SK-N-SH (cell line): ENCODE data around the gene DCST1. TPM values are rescaled to one million over a fixed set of nuclear protein-coding genes. Genes with fewer than 3 reads are reported as not detected.

Experiments
- CTCF ChIA-PET: fragments of 300-600, 350-600 bp; formaldehyde crosslinking; extraction: SDS; loops from one replicate; lab custom pipeline; 2021; lab: Yijun Ruan, JAX
- POLR2A ChIA-PET: fragments of 350-600 bp; sonication (Branson Sonifier 250); formaldehyde crosslinking; extraction: SDS; loops from one replicate; lab custom pipeline; 2020; ENCODE audit warnings: antibody characterized with exemption, inconsistent platforms; lab: Yijun Ruan, JAX
- DNase-seq: peaks from one replicate; pipeline ENCODE4 v3.0.0; 2012
- H2AFZ ChIP-seq: fragments of 200-600 bp; sonication (generic); 2 replicates; pipeline ENCODE4 v1.8.1; 2016; ENCODE audit warnings: antibody characterized with exemption, mild to moderate bottlenecking, low read depth
- H3F3A ChIP-seq: fragments of 200-600 bp; sonication (generic); replicated peaks from 2 replicates; pipeline ENCODE3; 2016; ENCODE audit warnings: antibody characterized with exemption, mild to moderate bottlenecking; ENCODE audit not compliant: insufficient read depth
- H3K27ac ChIP-seq, 2 experiments: fragments of 200-500 bp in 1 of 2; fragments of 200-600 bp in 1 of 2; sonication (Bioruptor generic) in 1 of 2; sonication (generic), shearing (Covaris generic) in 1 of 2; 2 replicates each; pipeline versions ENCODE4 v1.5.1 to v1.6.1; 2014 to 2016; ENCODE audit warnings: low read depth in 2 of 2, inconsistent platforms in 1 of 2, low read length in 1 of 2, mild to moderate bottlenecking in 1 of 2, mixed read lengths in 1 of 2
- H3K27me3 ChIP-seq: fragments of 200-600 bp; sonication (generic), shearing (Covaris generic); 2 replicates; pipeline ENCODE4 v1.6.1; 2016; ENCODE audit warnings: mixed run types; ENCODE audit not compliant: insufficient read depth
- H3K36me3 ChIP-seq, 2 experiments: fragments of 200-500 bp in 1 of 2; fragments of 200-600 bp in 1 of 2; sonication (Bioruptor generic) in 1 of 2; sonication (generic) in 1 of 2; replicated peaks in 1 of 2; 2 replicates each; pipeline versions ENCODE3 to v1.5.1; 2014 to 2016; ENCODE audit warnings: low read length in 1 of 2, mild to moderate bottlenecking in 1 of 2; ENCODE audit not compliant: insufficient read depth in 2 of 2, control insufficient read depth in 1 of 2
- H3K4me1 ChIP-seq, 2 experiments: fragments of 200-500 bp in 1 of 2; fragments of 200-600 bp in 1 of 2; sonication (Bioruptor generic) in 1 of 2; sonication (generic), shearing (Covaris generic) in 1 of 2; 2 replicates each; pipeline versions ENCODE4 v1.5.1 to v1.6.1; 2014 to 2016; ENCODE audit warnings: low read depth in 1 of 2, low read length in 1 of 2, mixed run types in 1 of 2; ENCODE audit not compliant: insufficient read depth in 2 of 2, control insufficient read depth in 1 of 2
- H3K4me2 ChIP-seq: fragments of 200-600 bp; sonication (generic), shearing (Covaris generic); 2 replicates; pipeline ENCODE4 v1.6.1; 2017; ENCODE audit warnings: mixed run types
- H3K4me3 ChIP-seq, 2 experiments: fragments of 200-500 bp in 1 of 2; fragments of 200-600 bp in 1 of 2; sonication (Bioruptor generic) in 1 of 2; sonication (generic), shearing (Covaris generic) in 1 of 2; 2 replicates each; pipeline versions ENCODE4 v1.5.1 to v1.8.1; 2014 to 2016; ENCODE audit warnings: low read depth in 2 of 2, inconsistent platforms in 1 of 2, low read length in 1 of 2, mild to moderate bottlenecking in 1 of 2, mixed read lengths in 1 of 2, moderate library complexity in 1 of 2
- H3K79me2 ChIP-seq: fragments of 200-600 bp; sonication (generic); 2 replicates; pipeline ENCODE4 v1.8.1; 2017; ENCODE audit warnings: mild to moderate bottlenecking; ENCODE audit not compliant: insufficient read depth
- H3K9ac ChIP-seq: fragments of 200-600 bp; sonication (generic); 2 replicates; pipeline ENCODE4 v1.6.1; 2017; ENCODE audit warnings: mixed run types
- H3K9me2 ChIP-seq: fragments of 200-600 bp; sonication (generic); 2 replicates; pipeline ENCODE4 v1.6.1; 2017; ENCODE audit warnings: mixed run types
- H3K9me3 ChIP-seq: fragments of 200-600 bp; sonication (generic); 2 replicates; pipeline ENCODE4 v1.6.1; 2017; ENCODE audit warnings: mixed run types, mild to moderate bottlenecking, moderate library complexity
- H4K20me1 ChIP-seq: fragments of 200-600 bp; sonication (generic); 2 replicates; pipeline ENCODE4 v1.6.1; 2017; ENCODE audit warnings: mild to moderate bottlenecking, mixed run types; ENCODE audit not compliant: insufficient read depth
- CHD2 ChIP-seq: fragments of 150-350 bp; IDR thresholded peaks from 2 replicates; pipeline ENCODE4 v1.6.1; 2018; ENCODE audit warnings: low read length; ENCODE audit not compliant: partially characterized antibody
- FOXJ3 ChIP-seq: sonication (generic); formaldehyde crosslinking; IDR thresholded peaks from 2 replicates; pipeline ENCODE4 v1.5.1; 2020; ENCODE audit warnings: mild to moderate bottlenecking, missing genetic modification reagents
- GABPA ChIP-seq: IDR thresholded peaks from 2 replicates; pipeline ENCODE4 v1.4.0; 2012; ENCODE audit warnings: low read depth, mild to moderate bottlenecking
- NFIC ChIP-seq: IDR thresholded peaks from 2 replicates; pipeline ENCODE4 v1.4.0; 2012; ENCODE audit warnings: borderline replicate concordance
- RAD21 ChIP-seq: IDR thresholded peaks from 2 replicates; pipeline ENCODE4 v1.6.1; 2012; ENCODE audit warnings: mild to moderate bottlenecking, low read length
- RXRA ChIP-seq: IDR thresholded peaks from 2 replicates; pipeline ENCODE4 v1.4.0; 2012; ENCODE audit warnings: low read depth, mild to moderate bottlenecking, borderline replicate concordance
- SIN3A ChIP-seq: IDR thresholded peaks from 2 replicates; pipeline ENCODE4 v1.6.1; 2012; ENCODE audit warnings: low read depth, mild to moderate bottlenecking, low read length, moderate library complexity, borderline replicate concordance
- TAF1 ChIP-seq: IDR thresholded peaks from 2 replicates; pipeline ENCODE4 v1.6.1; 2012; ENCODE audit warnings: low read depth, mild to moderate bottlenecking, low read length, moderate library complexity, borderline replicate concordance
- WGBS: methylation state at CpG from one replicate; pipeline ENCODE4 v1.1.6; 2017; ENCODE audit warnings: low lambda C conversion rate; 5-methylcytosine and 5-hydroxymethylcytosine counted together
- polyA plus RNA-seq, 3 experiments: library from polyadenylated mRNA; depleted of rRNA; stranded (reverse); fragments of >200 nt; gene quantifications; 2 replicates each; pipeline ENCODE4 v1.2.3, GENCODE V29; 2012
- TF ChIP-seq, protein P1 (sequence below): IDR thresholded peaks from 2 replicates; pipeline ENCODE4 v1.4.0; 2012; ENCODE audit warnings: low read depth
- TF ChIP-seq, protein P2 (sequence below): fragments of 150-350 bp; IDR thresholded peaks from 2 replicates; pipeline ENCODE4 v1.6.1; 2017; ENCODE audit warnings: antibody characterized with exemption, low read length, low read depth, borderline replicate concordance
- TF ChIP-seq, protein P3 (sequence below): IDR thresholded peaks from 2 replicates; pipeline ENCODE4 v1.4.0; 2012; ENCODE audit warnings: low read depth, borderline replicate concordance
- TF ChIP-seq, protein P4 (sequence below): fragments of 200-600 bp; sonication (generic); IDR thresholded peaks from 2 replicates; pipeline ENCODE4 v1.6.1; 2017; ENCODE audit warnings: antibody characterized with exemption, mild to moderate bottlenecking, moderate library complexity
- TF ChIP-seq, protein P5 (sequence below): IDR thresholded peaks from 2 replicates; pipeline ENCODE4 v1.6.1; 2012; ENCODE audit warnings: mild to moderate bottlenecking, low read depth, low read length, moderate library complexity
- TF ChIP-seq, protein P6 (sequence below): IDR thresholded peaks from 2 replicates; pipeline ENCODE4 v1.4.0; 2012; ENCODE audit warnings: low read depth, borderline replicate concordance

Gene DCST1
- polyA plus RNA-seq, 1 of the 3 experiments (the other 2 are of a cell fraction), result not detected

DNA sequence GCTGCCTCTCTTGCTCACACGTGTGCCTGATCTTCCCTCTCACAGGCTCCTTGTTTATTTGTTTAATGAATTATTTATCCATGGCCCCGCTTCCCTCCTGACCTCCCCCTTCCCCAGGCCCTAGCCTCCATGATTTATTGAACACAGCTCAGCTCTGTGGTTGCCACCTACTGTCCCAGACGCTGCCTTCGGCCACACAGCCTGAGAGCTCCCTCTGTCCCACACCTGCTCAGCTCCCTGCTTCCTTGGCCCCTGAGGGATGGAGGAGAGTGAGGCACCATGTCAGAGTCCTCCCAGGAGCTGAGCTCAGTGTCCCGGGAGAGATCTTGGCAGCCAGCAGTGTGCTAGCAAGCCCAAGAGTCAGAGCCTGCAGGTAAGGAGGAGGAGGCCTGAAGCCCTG is 41.9 kb downstream of the DCST1 start:
- Histone ChIP-seq H3F3A (peaks cover 10% of the 10 kb centered on the region), H3K4me1 (peaks cover 14 to 18% of the 10 kb centered on the region in 2 experiments; a peak in 2 of 4 replicates), H3K9ac (no peak overlapping the region), H3K4me3 (no peak overlapping the region), H3K79me2 (no peaks in the 10 kb centered on the region), H3K36me3 (no peaks in the 10 kb centered on the region), H3K27ac (no peak overlapping the region), H3K4me2 (no peak overlapping the region), H3K9me2 (no peaks in the 10 kb centered on the region), H3K27me3 (peaks cover 15% of the 10 kb centered on the region), H2AFZ (no peak overlapping the region), H3K9me3 (no peaks in the 10 kb centered on the region), H4K20me1 (no peaks in the 10 kb centered on the region)
- POLR2A ChIA-PET, result interaction anchor here (0.6 kb wide), 1 partner anchor 105 kb away, joined by 3 read pairs; the partner anchor contains the start of gene SHC1
- WGBS, result 72% methylated on average over 5 of the region's 5 CpGs
- TF ChIP-seq TAF1, result no peak
- TF ChIP-seq, protein P1, sequence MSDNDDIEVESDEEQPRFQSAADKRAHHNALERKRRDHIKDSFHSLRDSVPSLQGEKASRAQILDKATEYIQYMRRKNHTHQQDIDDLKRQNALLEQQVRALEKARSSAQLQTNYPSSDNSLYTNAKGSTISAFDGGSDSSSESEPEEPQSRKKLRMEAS, result no peak
- no peak for TF ChIP-seq CHD2
- TF ChIP-seq NFIC, result no peak
- no peak for TF ChIP-seq GABPA
- TF ChIP-seq, protein P2, sequence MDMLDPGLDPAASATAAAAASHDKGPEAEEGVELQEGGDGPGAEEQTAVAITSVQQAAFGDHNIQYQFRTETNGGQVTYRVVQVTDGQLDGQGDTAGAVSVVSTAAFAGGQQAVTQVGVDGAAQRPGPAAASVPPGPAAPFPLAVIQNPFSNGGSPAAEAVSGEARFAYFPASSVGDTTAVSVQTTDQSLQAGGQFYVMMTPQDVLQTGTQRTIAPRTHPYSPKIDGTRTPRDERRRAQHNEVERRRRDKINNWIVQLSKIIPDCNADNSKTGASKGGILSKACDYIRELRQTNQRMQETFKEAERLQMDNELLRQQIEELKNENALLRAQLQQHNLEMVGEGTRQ, result no peak
- TF ChIP-seq, protein P3, sequence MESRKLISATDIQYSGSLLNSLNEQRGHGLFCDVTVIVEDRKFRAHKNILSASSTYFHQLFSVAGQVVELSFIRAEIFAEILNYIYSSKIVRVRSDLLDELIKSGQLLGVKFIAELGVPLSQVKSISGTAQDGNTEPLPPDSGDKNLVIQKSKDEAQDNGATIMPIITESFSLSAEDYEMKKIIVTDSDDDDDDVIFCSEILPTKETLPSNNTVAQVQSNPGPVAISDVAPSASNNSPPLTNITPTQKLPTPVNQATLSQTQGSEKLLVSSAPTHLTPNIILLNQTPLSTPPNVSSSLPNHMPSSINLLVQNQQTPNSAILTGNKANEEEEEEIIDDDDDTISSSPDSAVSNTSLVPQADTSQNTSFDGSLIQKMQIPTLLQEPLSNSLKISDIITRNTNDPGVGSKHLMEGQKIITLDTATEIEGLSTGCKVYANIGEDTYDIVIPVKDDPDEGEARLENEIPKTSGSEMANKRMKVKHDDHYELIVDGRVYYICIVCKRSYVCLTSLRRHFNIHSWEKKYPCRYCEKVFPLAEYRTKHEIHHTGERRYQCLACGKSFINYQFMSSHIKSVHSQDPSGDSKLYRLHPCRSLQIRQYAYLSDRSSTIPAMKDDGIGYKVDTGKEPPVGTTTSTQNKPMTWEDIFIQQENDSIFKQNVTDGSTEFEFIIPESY, result no peak
- TF ChIP-seq, protein P4, sequence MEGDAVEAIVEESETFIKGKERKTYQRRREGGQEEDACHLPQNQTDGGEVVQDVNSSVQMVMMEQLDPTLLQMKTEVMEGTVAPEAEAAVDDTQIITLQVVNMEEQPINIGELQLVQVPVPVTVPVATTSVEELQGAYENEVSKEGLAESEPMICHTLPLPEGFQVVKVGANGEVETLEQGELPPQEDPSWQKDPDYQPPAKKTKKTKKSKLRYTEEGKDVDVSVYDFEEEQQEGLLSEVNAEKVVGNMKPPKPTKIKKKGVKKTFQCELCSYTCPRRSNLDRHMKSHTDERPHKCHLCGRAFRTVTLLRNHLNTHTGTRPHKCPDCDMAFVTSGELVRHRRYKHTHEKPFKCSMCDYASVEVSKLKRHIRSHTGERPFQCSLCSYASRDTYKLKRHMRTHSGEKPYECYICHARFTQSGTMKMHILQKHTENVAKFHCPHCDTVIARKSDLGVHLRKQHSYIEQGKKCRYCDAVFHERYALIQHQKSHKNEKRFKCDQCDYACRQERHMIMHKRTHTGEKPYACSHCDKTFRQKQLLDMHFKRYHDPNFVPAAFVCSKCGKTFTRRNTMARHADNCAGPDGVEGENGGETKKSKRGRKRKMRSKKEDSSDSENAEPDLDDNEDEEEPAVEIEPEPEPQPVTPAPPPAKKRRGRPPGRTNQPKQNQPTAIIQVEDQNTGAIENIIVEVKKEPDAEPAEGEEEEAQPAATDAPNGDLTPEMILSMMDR, result no peak
- no peak for DNase-seq
- CTCF ChIA-PET, result interaction anchor here (0.6 to 29.9 kb wide), 7 partner anchors 9 to 631 kb away, joined by 3 to 573 read pairs (median 12); partner anchors contain the start of genes ADAM15, DCST1, DCST2 and EFNA4

DNA sequence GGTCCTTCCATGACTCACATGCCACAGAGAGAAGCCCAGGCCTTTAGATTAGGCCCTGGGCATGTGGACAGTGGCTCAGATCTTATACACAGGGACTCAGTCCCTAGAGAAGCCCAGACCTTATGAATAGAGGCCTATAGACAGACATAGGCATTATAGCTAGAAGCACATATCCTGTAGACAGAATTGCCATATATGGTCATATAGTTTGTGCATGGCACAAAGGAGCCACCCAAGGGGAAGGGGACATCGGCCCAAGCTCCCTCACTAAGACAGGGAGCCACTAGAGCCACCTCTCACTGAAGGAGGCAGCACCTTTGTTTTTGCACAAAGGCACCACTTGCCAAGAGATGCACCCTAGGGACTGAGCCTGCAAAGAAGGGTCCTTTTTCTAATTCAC is 42.7 kb downstream of the DCST1 start:
- 56% methylated on average over 1 of the region's 1 CpG for WGBS
- H3K9me2 ChIP-seq, result no peaks in the 10 kb centered on the region
- no peak overlapping the region for H3K9ac ChIP-seq
- no peaks in the 10 kb centered on the region for H4K20me1 ChIP-seq
- ChIA-PET CTCF (interaction anchor here (0.7 to 29.9 kb wide), 8 partner anchors 8 to 117 kb away, joined by 3 to 573 read pairs (median 8); partner anchors contain the start of genes ADAM15, DCST1, DCST2 and EFNA4), POLR2A (no interaction called here)
- H3K4me1 ChIP-seq, result peaks cover 16% of the 10 kb centered on the region in 2 experiments; a peak in 2 of 4 replicates
- no peak for DNase-seq
- no peak overlapping the region for H3K27ac ChIP-seq
- H2AFZ ChIP-seq, result no peak overlapping the region
- H3F3A ChIP-seq, result peaks cover 12% of the 10 kb centered on the region
- H3K36me3 ChIP-seq, result no peaks in the 10 kb centered on the region
- no peak overlapping the region for H3K4me3 ChIP-seq
- H3K9me3 ChIP-seq, result no peaks in the 10 kb centered on the region
- peaks cover 23% of the 10 kb centered on the region for H3K27me3 ChIP-seq
- no peaks in the 10 kb centered on the region for H3K79me2 ChIP-seq
- H3K4me2 ChIP-seq, result no peak overlapping the region
- TF ChIP-seq FOXJ3 (no peak), RAD21 (no peak), RXRA (no peak), NFIC (no peak), SIN3A (no peak)
- TF ChIP-seq, protein P5, sequence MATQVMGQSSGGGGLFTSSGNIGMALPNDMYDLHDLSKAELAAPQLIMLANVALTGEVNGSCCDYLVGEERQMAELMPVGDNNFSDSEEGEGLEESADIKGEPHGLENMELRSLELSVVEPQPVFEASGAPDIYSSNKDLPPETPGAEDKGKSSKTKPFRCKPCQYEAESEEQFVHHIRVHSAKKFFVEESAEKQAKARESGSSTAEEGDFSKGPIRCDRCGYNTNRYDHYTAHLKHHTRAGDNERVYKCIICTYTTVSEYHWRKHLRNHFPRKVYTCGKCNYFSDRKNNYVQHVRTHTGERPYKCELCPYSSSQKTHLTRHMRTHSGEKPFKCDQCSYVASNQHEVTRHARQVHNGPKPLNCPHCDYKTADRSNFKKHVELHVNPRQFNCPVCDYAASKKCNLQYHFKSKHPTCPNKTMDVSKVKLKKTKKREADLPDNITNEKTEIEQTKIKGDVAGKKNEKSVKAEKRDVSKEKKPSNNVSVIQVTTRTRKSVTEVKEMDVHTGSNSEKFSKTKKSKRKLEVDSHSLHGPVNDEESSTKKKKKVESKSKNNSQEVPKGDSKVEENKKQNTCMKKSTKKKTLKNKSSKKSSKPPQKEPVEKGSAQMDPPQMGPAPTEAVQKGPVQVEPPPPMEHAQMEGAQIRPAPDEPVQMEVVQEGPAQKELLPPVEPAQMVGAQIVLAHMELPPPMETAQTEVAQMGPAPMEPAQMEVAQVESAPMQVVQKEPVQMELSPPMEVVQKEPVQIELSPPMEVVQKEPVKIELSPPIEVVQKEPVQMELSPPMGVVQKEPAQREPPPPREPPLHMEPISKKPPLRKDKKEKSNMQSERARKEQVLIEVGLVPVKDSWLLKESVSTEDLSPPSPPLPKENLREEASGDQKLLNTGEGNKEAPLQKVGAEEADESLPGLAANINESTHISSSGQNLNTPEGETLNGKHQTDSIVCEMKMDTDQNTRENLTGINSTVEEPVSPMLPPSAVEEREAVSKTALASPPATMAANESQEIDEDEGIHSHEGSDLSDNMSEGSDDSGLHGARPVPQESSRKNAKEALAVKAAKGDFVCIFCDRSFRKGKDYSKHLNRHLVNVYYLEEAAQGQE, result no peak
- TF ChIP-seq, protein P6, sequence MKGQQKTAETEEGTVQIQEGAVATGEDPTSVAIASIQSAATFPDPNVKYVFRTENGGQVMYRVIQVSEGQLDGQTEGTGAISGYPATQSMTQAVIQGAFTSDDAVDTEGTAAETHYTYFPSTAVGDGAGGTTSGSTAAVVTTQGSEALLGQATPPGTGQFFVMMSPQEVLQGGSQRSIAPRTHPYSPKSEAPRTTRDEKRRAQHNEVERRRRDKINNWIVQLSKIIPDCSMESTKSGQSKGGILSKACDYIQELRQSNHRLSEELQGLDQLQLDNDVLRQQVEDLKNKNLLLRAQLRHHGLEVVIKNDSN, result no peak
- TF ChIP-seq, protein P4, result no peak
